ENCODE measurements around the gene PHLDA2. TPM values are rescaled to one million over a fixed set of nuclear protein-coding genes. Genes with fewer than 3 reads are reported as not detected.
A peak's percentile ranks its signal among the peaks of the same experiment; 100 is the strongest.

PHLDA2 gene
- total RNA-seq, 1 donor from 2014 or later, result not detected

- DNase-seq (ENCODE audit: low spot score), result peak; percentile 56
Observed at GRCh38 chr11:2882396-2883110, 46.7 kb downstream of the PHLDA2 start.

- peak; percentile 73 for DNase-seq (ENCODE audit: low spot score)
Observed at GRCh38 chr11:2881981-2882375, 47.2 kb downstream of the PHLDA2 start.

GRCh38 chr11:2881076-2881980 lies 47.9 kb downstream of the PHLDA2 start:
- DNase-seq (ENCODE audit: low spot score), result no peak

GRCh38 chr11:2880646-2881045 lies 48.6 kb downstream of the PHLDA2 start:
- no peak for DNase-seq (ENCODE audit: low spot score)

GRCh38 chr11:2878782-2879181 lies 50.4 kb downstream of the PHLDA2 start:
- no peak for DNase-seq (ENCODE audit: low spot score)

Other genes starting within 250 kb of the PHLDA2 start
- gene KCNQ1OT1, start 229.4 kb downstream of the PHLDA2 start, total RNA-seq (ENCODE audit: insufficient read depth, low replicate concordance), result 21.9 TPM
- 651 TPM for gene CDKN1C, start 43.6 kb downstream of the PHLDA2 start, total RNA-seq (ENCODE audit: insufficient read depth, low replicate concordance)
- gene NAP1L4, start 62.9 kb upstream of the PHLDA2 start, total RNA-seq (ENCODE audit: insufficient read depth, low replicate concordance), result 91.0 TPM
- 33.2 TPM for gene CARS1, start 128.0 kb upstream of the PHLDA2 start, total RNA-seq (ENCODE audit: insufficient read depth, low replicate concordance)
- 40.0 TPM for gene OSBPL5, start 235.9 kb upstream of the PHLDA2 start, total RNA-seq (ENCODE audit: insufficient read depth, low replicate concordance)